Inflammatory macrophage (primary cell): ENCODE measurements around the gene PLXDC1.
"Not testable (repeated sequence)": the region's sequence is repeated elsewhere in the genome, so short reads cannot be mapped to it uniquely, and the experiment has no call there.

Experiments used
- DNase-seq, 2 donors: peaks; one replicate each; pipeline ENCODE4 v3.0.0-alpha.2; 2020 to 2022

PLXDC1 gene

DNA sequence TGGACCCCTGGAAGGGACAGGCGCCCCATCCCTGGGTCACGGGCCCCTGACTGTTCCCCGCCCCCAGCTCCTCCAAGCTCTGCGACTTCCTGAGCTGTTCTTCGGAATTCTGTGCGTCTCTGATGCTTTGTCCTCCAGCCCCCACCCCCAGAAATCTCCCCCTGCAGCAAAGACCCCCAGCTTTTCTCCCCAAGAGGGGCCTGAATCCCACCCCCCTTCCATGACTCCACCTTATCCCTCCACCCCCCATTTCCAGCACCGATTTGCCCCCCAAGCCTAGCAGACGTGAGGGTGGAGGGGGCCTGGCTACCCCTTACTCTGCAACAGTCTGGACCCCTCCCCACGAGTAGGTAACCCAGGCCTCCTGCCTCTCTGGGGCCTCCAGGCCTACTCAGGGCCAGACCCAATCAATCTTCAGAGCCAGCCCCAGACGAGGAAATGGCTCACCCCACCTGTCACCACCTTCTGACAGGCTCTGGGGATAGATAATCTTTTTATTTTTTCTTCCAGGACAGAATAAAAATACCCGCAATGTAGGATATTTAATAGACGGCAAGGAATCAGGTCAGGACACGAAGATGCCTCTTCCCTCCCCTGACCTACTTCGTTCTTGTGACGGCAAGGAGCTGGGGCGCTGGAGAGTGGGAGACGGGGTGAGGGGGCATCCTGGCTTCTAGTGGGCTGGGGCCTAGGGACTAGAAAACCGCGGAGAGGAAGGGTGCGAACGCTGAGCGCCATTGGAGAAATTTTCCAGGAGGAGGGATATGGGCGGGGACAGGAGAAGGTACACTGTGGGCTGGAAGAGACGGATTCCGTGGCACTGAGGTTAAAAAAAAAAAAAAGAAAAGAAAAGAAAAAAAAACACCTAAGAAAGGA lies 744 bp upstream of the PLXDC1 start:
- DNase-seq: no peak

DNA sequence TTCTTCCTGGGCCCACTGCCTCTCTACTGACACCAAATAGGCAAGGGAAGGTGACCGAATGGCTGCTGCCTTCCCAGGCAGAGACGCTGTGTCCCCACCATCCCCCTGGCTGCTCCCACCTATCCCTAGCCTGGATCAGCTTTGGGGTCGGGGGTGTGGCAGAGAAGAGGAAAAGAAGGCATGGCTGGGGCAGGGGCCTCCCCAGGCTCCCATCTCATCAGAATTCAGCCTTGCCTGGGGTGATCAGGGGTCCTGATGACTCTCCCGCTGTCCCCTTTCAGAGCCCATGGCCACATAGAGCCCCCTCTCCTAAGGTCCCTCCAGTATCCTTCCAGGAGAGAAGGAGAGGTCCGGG lies 665 bp downstream of the PLXDC1 start:
- DNase-seq: no peak

DNA sequence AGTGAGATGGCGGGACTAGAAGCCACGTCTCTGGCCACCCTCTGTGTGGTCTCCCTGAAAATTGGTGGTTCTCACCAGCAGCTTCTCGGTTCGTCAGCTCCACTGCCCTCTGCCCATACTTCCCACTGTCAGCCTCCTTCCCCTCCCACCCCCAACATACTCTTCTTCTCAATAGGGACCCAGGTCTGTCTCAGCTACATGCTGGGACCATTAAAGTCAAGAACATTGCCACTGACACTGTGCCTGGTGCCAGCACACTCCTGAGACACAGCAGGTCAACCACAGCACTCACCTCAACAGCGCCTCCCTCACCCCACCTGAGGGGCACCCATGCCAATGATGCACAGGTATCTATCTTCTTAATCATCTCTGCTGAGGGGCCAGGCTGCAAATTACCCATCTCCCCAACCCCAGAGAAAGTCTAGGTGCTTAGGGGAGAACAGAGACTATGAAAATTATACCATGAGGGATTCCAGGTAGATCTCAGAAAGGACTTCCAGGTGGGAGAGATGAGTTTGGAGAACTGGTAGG lies 1.3 kb downstream of the PLXDC1 start:
- DNase-seq: no peak

- DNase-seq: no peak
These were observed 3.9 kb downstream of the PLXDC1 start for GRCh38 chr17:39147221-39148185.

- DNase-seq: no peak
These were observed 5.2 kb downstream of the PLXDC1 start for GRCh38 chr17:39146273-39146672.

GRCh38 chr17:39145143-39145542 lies 6.3 kb downstream of the PLXDC1 start:
- DNase-seq: no peak

DNA sequence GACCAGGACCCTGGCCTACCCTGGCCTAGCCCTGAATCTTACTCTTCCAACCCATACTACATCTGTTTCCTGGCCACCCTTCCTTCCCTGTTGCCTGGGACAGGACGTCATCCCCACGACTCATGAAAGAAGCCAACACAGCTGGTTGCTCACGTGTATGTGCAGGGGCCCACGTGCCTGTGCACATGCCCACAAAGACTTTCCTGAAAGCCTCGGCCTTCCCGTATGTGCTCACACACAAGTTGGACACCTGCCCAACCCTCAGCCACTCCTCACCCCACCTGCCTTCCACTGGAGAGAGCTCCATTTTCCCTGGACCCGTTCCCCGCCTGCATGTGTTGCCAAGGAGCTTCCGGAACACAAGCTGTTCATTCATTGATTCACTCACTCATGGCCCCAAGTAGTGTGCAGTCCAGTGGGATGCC lies 7.0 kb downstream of the PLXDC1 start:
- DNase-seq: no peak

GRCh38 chr17:39143552-39144093 lies 7.8 kb downstream of the PLXDC1 start:
- DNase-seq: no peak

DNA sequence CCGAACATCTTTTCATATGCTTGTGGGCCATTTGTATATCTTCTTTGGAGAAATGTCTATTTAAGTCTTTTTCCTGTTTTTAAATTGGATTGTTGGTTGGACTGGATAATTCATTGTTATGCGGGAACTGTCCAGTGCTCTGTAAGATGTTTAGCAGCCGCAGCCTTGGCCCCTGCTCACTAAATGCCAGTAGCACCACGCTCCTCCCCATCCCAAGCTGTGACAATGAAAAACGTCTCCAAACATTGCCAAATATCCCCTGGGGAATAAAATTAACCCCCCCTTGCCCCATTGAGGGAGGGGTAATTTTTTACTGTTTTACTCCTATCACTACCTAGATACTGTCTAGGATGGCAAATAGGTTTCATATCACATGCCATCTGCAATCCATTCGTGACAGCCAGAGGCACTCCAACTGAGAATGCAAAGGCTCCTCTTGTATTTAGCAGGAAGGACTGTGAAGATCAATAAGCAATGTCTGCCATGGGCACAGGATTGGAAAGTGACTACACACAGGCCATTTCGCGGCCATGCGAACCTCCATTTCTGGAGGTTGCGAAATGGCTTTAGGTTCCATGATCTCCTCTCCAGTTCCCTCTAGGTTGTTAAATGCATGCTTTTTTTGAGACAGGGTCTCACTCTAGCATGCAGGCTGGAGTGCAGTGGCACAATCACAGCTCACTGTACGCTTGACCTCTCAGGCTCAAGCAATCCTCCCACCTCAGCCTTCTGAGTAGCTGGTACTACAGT lies 9.3 kb downstream of the PLXDC1 start:
- no peak for DNase-seq

DNA sequence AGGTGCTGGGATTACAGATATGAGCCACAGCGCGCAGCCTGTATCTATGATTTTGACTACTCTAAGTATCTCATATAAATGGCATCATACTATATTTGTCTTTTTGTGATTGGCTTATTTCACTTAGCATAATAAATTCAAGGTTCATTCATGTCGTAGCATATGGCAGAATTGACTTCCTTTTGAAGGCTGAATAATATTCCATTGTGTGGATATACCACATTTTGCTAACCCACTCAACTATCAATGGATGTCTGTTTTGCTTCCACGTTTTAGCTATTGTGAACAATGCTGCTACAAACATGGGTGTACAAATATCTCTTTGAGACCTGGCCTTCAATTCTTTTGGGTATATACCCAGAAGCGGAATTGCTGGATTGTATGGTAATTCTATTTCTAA lies 10.1 kb downstream of the PLXDC1 start:
- DNase-seq: no peak

- DNase-seq: no peak
These were observed 11.9 kb downstream of the PLXDC1 start for GRCh38 chr17:39139561-39139960.

GRCh38 chr17:39139161-39139511 lies 12.3 kb downstream of the PLXDC1 start:
- no peak for DNase-seq

- DNase-seq: no peak
These were observed 12.8 kb downstream of the PLXDC1 start for GRCh38 chr17:39138431-39139160.

- no peak for DNase-seq
These were observed 16.6 kb downstream of the PLXDC1 start for GRCh38 chr17:39134878-39135277.

GRCh38 chr17:39132192-39132610 lies 19.2 kb downstream of the PLXDC1 start:
- DNase-seq: no peak

DNA sequence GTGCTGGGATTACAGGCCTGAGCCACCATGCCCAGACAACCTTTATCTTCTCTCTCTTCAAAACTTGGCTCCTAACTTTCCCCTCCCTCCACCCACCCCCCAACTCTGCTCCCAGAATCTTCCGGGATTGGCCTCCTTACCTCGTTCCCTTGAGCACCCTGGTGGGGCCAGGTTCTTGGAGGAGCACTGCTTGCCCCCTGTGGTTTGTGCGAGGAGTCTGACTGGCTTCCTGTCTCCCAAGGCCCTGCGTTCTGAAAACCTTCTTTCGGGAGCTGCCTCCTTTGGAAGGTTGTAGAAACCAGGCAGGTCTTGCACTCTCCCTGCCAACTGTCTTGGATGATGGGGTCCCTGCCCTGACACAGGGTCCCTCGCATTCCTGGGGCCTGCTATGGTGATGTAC lies 19.8 kb downstream of the PLXDC1 start:
- no peak for DNase-seq

DNA sequence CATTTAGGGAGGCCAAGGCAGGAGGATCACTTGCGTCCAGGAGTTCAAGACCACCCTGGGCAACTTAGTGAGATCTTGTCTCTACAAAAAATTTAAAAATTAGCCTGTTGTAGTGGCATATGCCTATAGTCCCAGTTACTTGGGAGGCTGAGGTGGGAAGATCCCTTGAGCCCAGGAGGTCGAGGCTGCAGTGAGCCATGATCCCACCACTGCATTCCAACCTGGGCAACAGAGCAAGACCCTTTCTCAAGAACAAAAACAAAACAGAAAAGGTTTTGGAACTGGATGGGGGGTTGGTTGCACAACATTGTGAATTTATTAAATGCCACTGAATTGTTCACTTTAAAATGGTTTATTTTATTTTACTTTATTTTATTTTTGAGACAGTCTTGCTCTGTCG lies 21.2 kb downstream of the PLXDC1 start:
- DNase-seq: no peak

DNA sequence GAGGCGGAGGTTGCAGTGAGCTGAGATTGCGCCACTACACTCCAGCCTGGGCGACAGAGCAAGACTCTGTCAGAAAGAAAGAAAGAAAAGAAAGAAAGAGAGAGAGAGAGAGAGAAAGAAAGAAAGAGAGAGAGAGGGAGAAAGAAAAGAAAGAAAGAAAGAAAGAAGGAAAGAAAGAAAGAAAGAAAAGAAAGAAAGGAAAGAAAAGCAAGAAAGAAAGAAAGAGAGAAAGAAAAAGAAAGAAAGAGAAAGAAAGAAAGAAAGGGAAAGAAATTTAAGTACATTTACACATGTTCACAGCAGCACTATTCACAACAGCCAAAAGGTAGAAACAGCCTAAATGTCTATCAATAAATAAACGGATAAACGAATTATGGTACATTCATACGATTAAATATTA lies 21.9 kb downstream of the PLXDC1 start:
- DNase-seq: not testable (repeated sequence)

GRCh38 chr17:39126436-39126835 lies 25.0 kb downstream of the PLXDC1 start:
- DNase-seq: no peak

GRCh38 chr17:39125143-39125875 lies 26.1 kb downstream of the PLXDC1 start:
- DNase-seq: no peak

GRCh38 chr17:39123627-39124026 lies 27.8 kb downstream of the PLXDC1 start:
- DNase-seq: no peak
